ENCODE measurements around the gene UNC13D. TPM values are rescaled to one million over a fixed set of nuclear protein-coding genes. Genes with fewer than 3 reads are reported as not detected.

The UNC13D gene
- polyA plus RNA-seq, 1 donor from 2014 or later, result 1.2 TPM

DNA sequence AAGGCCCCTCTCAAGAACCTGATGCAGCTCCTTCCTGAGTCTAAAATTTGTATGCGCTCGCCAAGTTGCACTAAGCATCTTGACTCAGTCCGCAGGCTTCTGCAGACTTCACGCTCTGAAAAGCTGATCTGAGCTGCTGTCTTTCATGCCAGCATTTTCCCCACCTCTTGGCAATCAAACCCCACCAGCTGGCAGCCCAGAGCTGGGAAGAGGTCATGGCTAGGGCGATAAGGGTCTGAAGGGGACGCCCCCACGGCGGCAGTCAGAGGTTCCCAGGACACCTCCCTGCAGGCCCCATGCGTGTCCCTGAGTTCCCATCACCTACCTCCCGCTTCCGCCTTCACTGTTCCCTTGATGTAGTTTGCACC, 5.1 kb upstream of the UNC13D start:
- no peak overlapping the region for H3K4me2 ChIP-seq (ENCODE audit: low read length)
- no peak overlapping the region for H3K27ac ChIP-seq (ENCODE audit: low read length)
- H4K20me1 ChIP-seq (ENCODE audit: insufficient read depth), result no peaks in the 10 kb centered on the region
- peaks cover 4% of the 10 kb centered on the region for H3K79me2 ChIP-seq (replicated peaks; ENCODE audit: insufficient read depth, low read length)
- H3K9ac ChIP-seq (ENCODE audit: low read length), result no peak overlapping the region
- H3K9me3 ChIP-seq (ENCODE audit: low read length), result no peaks in the 10 kb centered on the region
- H2AFZ ChIP-seq (ENCODE audit: low read depth, low read length), result no peak overlapping the region
- TF ChIP-seq TAF1 (IDR thresholded peaks at IDR 0.05; ENCODE audit: low read depth) (no peak), RAD21 (conservative IDR thresholded peaks at IDR 0.05) (no peak), EP300 (conservative IDR thresholded peaks at IDR 0.05; ENCODE audit: poor library complexity, severe bottlenecking) (no peak), EZH2 (IDR thresholded peaks at IDR 0.05; ENCODE audit: borderline replicate concordance, insufficient read depth, low read length, poor library complexity, severe bottlenecking) (no peak), POLR2AphosphoS5 (IDR thresholded peaks at IDR 0.05) (no peak), SMC3 (conservative IDR thresholded peaks at IDR 0.05; ENCODE audit: poor library complexity) (no peak), MXI1 (conservative IDR thresholded peaks at IDR 0.05; ENCODE audit: poor library complexity, severe bottlenecking) (no peak)
- TF ChIP-seq, protein P1, sequence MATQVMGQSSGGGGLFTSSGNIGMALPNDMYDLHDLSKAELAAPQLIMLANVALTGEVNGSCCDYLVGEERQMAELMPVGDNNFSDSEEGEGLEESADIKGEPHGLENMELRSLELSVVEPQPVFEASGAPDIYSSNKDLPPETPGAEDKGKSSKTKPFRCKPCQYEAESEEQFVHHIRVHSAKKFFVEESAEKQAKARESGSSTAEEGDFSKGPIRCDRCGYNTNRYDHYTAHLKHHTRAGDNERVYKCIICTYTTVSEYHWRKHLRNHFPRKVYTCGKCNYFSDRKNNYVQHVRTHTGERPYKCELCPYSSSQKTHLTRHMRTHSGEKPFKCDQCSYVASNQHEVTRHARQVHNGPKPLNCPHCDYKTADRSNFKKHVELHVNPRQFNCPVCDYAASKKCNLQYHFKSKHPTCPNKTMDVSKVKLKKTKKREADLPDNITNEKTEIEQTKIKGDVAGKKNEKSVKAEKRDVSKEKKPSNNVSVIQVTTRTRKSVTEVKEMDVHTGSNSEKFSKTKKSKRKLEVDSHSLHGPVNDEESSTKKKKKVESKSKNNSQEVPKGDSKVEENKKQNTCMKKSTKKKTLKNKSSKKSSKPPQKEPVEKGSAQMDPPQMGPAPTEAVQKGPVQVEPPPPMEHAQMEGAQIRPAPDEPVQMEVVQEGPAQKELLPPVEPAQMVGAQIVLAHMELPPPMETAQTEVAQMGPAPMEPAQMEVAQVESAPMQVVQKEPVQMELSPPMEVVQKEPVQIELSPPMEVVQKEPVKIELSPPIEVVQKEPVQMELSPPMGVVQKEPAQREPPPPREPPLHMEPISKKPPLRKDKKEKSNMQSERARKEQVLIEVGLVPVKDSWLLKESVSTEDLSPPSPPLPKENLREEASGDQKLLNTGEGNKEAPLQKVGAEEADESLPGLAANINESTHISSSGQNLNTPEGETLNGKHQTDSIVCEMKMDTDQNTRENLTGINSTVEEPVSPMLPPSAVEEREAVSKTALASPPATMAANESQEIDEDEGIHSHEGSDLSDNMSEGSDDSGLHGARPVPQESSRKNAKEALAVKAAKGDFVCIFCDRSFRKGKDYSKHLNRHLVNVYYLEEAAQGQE (IDR thresholded peaks at IDR 0.05; ENCODE audit: borderline replicate concordance), result no peak
- TF ChIP-seq, protein P2, sequence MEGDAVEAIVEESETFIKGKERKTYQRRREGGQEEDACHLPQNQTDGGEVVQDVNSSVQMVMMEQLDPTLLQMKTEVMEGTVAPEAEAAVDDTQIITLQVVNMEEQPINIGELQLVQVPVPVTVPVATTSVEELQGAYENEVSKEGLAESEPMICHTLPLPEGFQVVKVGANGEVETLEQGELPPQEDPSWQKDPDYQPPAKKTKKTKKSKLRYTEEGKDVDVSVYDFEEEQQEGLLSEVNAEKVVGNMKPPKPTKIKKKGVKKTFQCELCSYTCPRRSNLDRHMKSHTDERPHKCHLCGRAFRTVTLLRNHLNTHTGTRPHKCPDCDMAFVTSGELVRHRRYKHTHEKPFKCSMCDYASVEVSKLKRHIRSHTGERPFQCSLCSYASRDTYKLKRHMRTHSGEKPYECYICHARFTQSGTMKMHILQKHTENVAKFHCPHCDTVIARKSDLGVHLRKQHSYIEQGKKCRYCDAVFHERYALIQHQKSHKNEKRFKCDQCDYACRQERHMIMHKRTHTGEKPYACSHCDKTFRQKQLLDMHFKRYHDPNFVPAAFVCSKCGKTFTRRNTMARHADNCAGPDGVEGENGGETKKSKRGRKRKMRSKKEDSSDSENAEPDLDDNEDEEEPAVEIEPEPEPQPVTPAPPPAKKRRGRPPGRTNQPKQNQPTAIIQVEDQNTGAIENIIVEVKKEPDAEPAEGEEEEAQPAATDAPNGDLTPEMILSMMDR (IDR thresholded peaks at IDR 0.05; ENCODE audit: poor library complexity, severe bottlenecking), result no peak
- no peaks in the 10 kb centered on the region for H3F3A ChIP-seq (ENCODE audit: insufficient read depth, low read length, poor library complexity, severe bottlenecking)
- no peaks in the 10 kb centered on the region for H3K9me2 ChIP-seq (ENCODE audit: insufficient read depth, low read length)
- H3K4me3 ChIP-seq (ENCODE audit: low read length), result no peak overlapping the region
- H3K36me3 ChIP-seq (ENCODE audit: insufficient read depth, low read length), result no peaks in the 10 kb centered on the region
- H3K27me3 ChIP-seq (ENCODE audit: insufficient read depth, low read depth, low read length), result no peaks in the 10 kb centered on the region

DNA sequence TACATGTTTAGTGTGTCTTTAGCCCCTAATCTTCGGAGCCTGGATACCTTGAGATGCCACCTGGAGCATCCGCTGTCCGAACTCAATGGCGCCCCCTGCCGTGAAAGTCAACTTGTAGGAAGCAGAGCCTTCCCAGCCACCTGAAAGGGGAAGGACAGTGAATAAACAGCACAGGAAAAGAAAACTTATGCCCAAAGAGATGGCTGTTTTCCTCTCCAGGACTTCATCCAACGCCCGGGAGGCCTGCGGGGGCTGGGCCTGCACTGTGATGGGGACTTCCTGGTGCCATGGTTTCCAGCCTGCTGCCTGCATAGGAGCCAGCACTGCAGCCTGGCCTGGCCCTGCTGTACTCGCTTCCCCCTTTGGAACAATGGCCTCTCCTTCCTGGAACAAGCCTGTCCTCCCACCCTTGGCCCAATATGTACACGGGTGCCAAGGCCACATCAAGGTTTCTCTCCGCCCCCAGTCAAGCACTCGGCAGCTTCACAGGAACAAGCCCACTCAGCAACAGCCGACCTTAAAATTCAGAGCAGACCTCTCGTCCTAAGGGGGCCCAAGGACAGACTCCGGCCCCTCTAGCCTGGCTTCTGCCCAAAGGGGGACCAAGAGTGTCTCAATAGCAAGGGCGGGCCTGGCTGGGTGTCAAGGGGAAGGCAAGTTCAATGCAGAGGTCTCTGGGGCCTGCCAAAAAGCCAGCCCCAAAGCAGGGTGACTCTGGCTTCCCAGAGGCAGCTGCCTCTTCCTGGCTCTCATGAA, 4.5 kb upstream of the UNC13D start:
- H3K36me3 ChIP-seq (ENCODE audit: insufficient read depth, low read length), result no peaks in the 10 kb centered on the region
- TF ChIP-seq, protein P2 (IDR thresholded peaks at IDR 0.05; ENCODE audit: poor library complexity, severe bottlenecking), result peak; percentile 47
- no peak for TF ChIP-seq MXI1 (conservative IDR thresholded peaks at IDR 0.05; ENCODE audit: poor library complexity, severe bottlenecking)
- H4K20me1 ChIP-seq (ENCODE audit: insufficient read depth), result no peaks in the 10 kb centered on the region
- no peak overlapping the region for H3K4me3 ChIP-seq (ENCODE audit: low read length)
- no peaks in the 10 kb centered on the region for H3K9me3 ChIP-seq (ENCODE audit: low read length)
- no peak overlapping the region for H2AFZ ChIP-seq (ENCODE audit: low read depth, low read length)
- H3K9ac ChIP-seq (ENCODE audit: low read length), result no peak overlapping the region
- no peaks in the 10 kb centered on the region for H3K27me3 ChIP-seq (ENCODE audit: insufficient read depth, low read depth, low read length)
- no peak overlapping the region for H3K27ac ChIP-seq (ENCODE audit: low read length)
- no peaks in the 10 kb centered on the region for H3K79me2 ChIP-seq (replicated peaks; ENCODE audit: insufficient read depth, low read length)
- H3F3A ChIP-seq (ENCODE audit: insufficient read depth, low read length, poor library complexity, severe bottlenecking), result no peaks in the 10 kb centered on the region
- H3K4me2 ChIP-seq (ENCODE audit: low read length), result no peak overlapping the region
- no peaks in the 10 kb centered on the region for H3K9me2 ChIP-seq (ENCODE audit: insufficient read depth, low read length)
